ENCODE measurements around the gene LYPD1.

Gene LYPD1

GRCh38 chr2:132670496-132671150 is 618 bp upstream of the LYPD1 start (continued):
- TF ChIP-seq PATZ1 (tag by site-specific recombination; IDR thresholded peaks at IDR 0.05) (peak; percentile 63), ZNF692 (tag by site-specific recombination; IDR thresholded peaks at IDR 0.05) (peak; percentile 57; the same call in 1 of the 2 replicates), ZNF266 (tag by site-specific recombination; IDR thresholded peaks at IDR 0.05; ENCODE audit: low read depth) (no peak), ZNF658 (tag by site-specific recombination; IDR thresholded peaks at IDR 0.05) (no peak), ZNF544 (tag by site-specific recombination; IDR thresholded peaks at IDR 0.05) (no peak), ZEB2 (tag by site-specific recombination; IDR thresholded peaks at IDR 0.05) (peak; percentile 52; the same call in 1 of the 2 replicates), BCL11A (tag by site-specific recombination; IDR thresholded peaks at IDR 0.05; ENCODE audit: low read depth) (no peak), GLI4 (tag by site-specific recombination; IDR thresholded peaks at IDR 0.05) (no peak), ZFP69B (tag by site-specific recombination; IDR thresholded peaks at IDR 0.05) (0 out of 2 replicates have a peak, but pooled peaks have one; percentile 31), ZNF398 (tag by site-specific recombination; IDR thresholded peaks at IDR 0.05) (peak; percentile 61; the same call in 1 of the 2 replicates), KLF10 (tag by site-specific recombination; IDR thresholded peaks at IDR 0.05) (0 out of 2 replicates have a peak, but pooled peaks have one; percentile 30), ZBTB8A (tag by site-specific recombination; IDR thresholded peaks at IDR 0.05) (peak; percentile 97), ZBTB26 (tag by site-specific recombination; optimal IDR thresholded peaks at IDR 0.05) (peak; percentile 81), ZBTB10 (tag by site-specific recombination; IDR thresholded peaks at IDR 0.05) (0 out of 2 replicates have a peak, but pooled peaks have one; percentile 43), SP7 (tag by site-specific recombination; IDR thresholded peaks at IDR 0.05) (peak; percentile 68), GLIS2 (tag by site-specific recombination; IDR thresholded peaks at IDR 0.05) (peak; percentile 67; the same call in 1 of the 2 replicates)
